Esophagus squamous epithelium (tissue), 5 donors: Measurements from ENCODE around the gene PTN. TPM values are rescaled to one million over a fixed set of nuclear protein-coding genes. Genes with fewer than 3 reads are reported as not detected.
"Not testable (repeated sequence)": the region's sequence is repeated elsewhere in the genome, so short reads cannot be mapped to it uniquely, and the experiment has no call there.

Experiments
- DNase-seq: peaks from one replicate; lab custom pipeline; 2025; lab: John Stamatoyannopoulos, UW
- H3K27ac ChIP-seq, 4 donors: fragments of 200-600 bp; sonication (generic); one replicate each; pipeline ENCODE4 v1.5.1; 2016 to 2019; ENCODE audit warnings: mild to moderate bottlenecking in 1 of 4
- H3K27me3 ChIP-seq, 4 donors: fragments of 200-600 bp; sonication (generic); 1 replicate in 3 of 4; 2 replicates in 1 of 4; pipeline versions ENCODE4 v1.5.1 to v1.6.0; 2017 to 2021; ENCODE audit warnings: antibody characterized with exemption in 1 of 4
- H3K36me3 ChIP-seq, 3 donors: fragments of 200-600 bp; sonication (generic); one replicate each; pipeline ENCODE4 v1.5.1; 2016 to 2019
- H3K4me1 ChIP-seq, 3 donors: fragments of 200-600 bp; sonication (generic); one replicate each; pipeline ENCODE4 v1.5.1; 2017 to 2019
- H3K4me3 ChIP-seq, 4 donors: fragments of 200-600 bp; sonication (generic); 1 replicate in 3 of 4; 2 replicates in 1 of 4; pipeline ENCODE4 v1.5.1; 2016 to 2019; ENCODE audit warnings: mild to moderate bottlenecking in 2 of 4, moderate library complexity in 1 of 4
- H3K9me3 ChIP-seq, 3 donors: fragments of 200-600 bp; sonication (generic); one replicate each; pipeline ENCODE4 v1.5.1; 2016 to 2019
- CTCF ChIP-seq, 6 experiments: fragments of 450-650 bp in 4 of 6; fragments of 200-600 bp in 2 of 6; sonication (generic) in 2 of 6; IDR thresholded peaks; one replicate each; pipeline ENCODE4 v1.5.1; 2016 to 2019; ENCODE audit warnings: antibody characterized with exemption in 6 of 6, mild to moderate bottlenecking in 4 of 6, moderate library complexity in 4 of 6
- POLR2A ChIP-seq, 4 donors: fragments of 450-650 bp; IDR thresholded peaks; one replicate each; pipeline ENCODE4 v1.6.1; 2017; ENCODE audit warnings: antibody characterized with exemption in 4 of 4, mild to moderate bottlenecking in 4 of 4, moderate library complexity in 3 of 4
- whole genome bisulfite sequencing, 2 donors: methylation state at CpG; one replicate each; pipeline ENCODE4 v1.1.5; 2018; 5-methylcytosine and 5-hydroxymethylcytosine counted together
- intact Hi-C: fragments of 100-400 bp; cut with DNase I; formaldehyde crosslinking; loops from one replicate; pipeline ENCODE4 v1.15.0; 2022
- total RNA-seq, 4 donors: library from RNA; depleted of rRNA; stranded (reverse); fragments of >200 nt; gene quantifications; one replicate each; pipeline ENCODE4 v1.1.0, GENCODE V29; 2016
- donor health status: DM: yes; HTN: yes; CAD: no.

Gene PTN
- total RNA-seq, 4 donors from 2014 or later, result 22.4 to 95.9 (median 82.9) TPM

GRCh38 chr7:137242616-137243015 is 100.9 kb downstream of the PTN start:
- Histone ChIP-seq H3K27me3 (no peaks in the 10 kb centered on the region), H3K27ac (no peak overlapping the region), H3K36me3 (peaks cover 0 to 12% (median 0%) of the 10 kb centered on the region in 3 donors), H3K4me1 (no peaks in the 10 kb centered on the region), H3K9me3 (no peaks in the 10 kb centered on the region), H3K4me3 (no peak overlapping the region)
- DNase-seq, result no peak
- WGBS, 2 donors, result 80 to 86% methylated on average over 3 to 7 of the region's 7 CpGs
- intact Hi-C loops, result no loop called here
- TF ChIP-seq CTCF (IDR thresholded peaks at IDR 0.05), result no peak
- TF ChIP-seq POLR2A (IDR thresholded peaks at IDR 0.05), result no peak

GRCh38 chr7:137241655-137242360 is 101.7 kb downstream of the PTN start:
- no peaks in the 10 kb centered on the region for H3K27me3 ChIP-seq
- no peak overlapping the region for H3K4me3 ChIP-seq
- WGBS, 2 donors, result 37 to 55% methylated on average over 5 of the region's 5 CpGs
- no peak for DNase-seq
- H3K36me3 ChIP-seq, result peaks cover 0 to 12% (median 0%) of the 10 kb centered on the region in 3 donors
- no peaks in the 10 kb centered on the region for H3K9me3 ChIP-seq
- intact Hi-C loops, result no loop called here
- no peak overlapping the region for H3K27ac ChIP-seq
- TF ChIP-seq POLR2A (IDR thresholded peaks at IDR 0.05), result no peak
- no peak for TF ChIP-seq CTCF (IDR thresholded peaks at IDR 0.05)
- H3K4me1 ChIP-seq, result no peaks in the 10 kb centered on the region

- H3K9me3 ChIP-seq, H3K4me3 ChIP-seq, H3K27me3 ChIP-seq, DNase-seq, H3K27ac ChIP-seq, H3K4me1 ChIP-seq, intact Hi-C loops: not testable (repeated sequence)
- peaks cover 0 to 12% (median 0%) of the 10 kb centered on the region in 3 donors for H3K36me3 ChIP-seq
- WGBS, 2 donors, result 83 to 100% methylated on average over 3 of the region's 3 CpGs
Observed at GRCh38 chr7:137239186-137239585, 104.3 kb downstream of the PTN start.

- no peak for DNase-seq
- peaks cover 0 to 6% (median 0%) of the 10 kb centered on the region in 3 donors for H3K36me3 ChIP-seq
- H3K27me3 ChIP-seq, result no peaks in the 10 kb centered on the region
- intact Hi-C loops, result no loop called here
- no peak overlapping the region for H3K27ac ChIP-seq
- H3K4me3 ChIP-seq, result no peak overlapping the region
- H3K4me1 ChIP-seq, result no peaks in the 10 kb centered on the region
- no peaks in the 10 kb centered on the region for H3K9me3 ChIP-seq
- no peak for TF ChIP-seq CTCF (IDR thresholded peaks at IDR 0.05)
- no peak for TF ChIP-seq POLR2A (IDR thresholded peaks at IDR 0.05)
- 79 to 81% methylated on average over 1 of the region's 1 CpG for WGBS, 2 donors
Observed at GRCh38 chr7:137235434-137235833, 108.1 kb downstream of the PTN start.

GRCh38 chr7:137231167-137231566 is 112.4 kb downstream of the PTN start:
- H3K4me1 ChIP-seq, result no peaks in the 10 kb centered on the region
- intact Hi-C loops, result no loop called here
- no peaks in the 10 kb centered on the region for H3K9me3 ChIP-seq
- 73 to 88% methylated on average over 2 of the region's 2 CpGs for WGBS, 2 donors
- TF ChIP-seq POLR2A (IDR thresholded peaks at IDR 0.05), result no peak
- TF ChIP-seq CTCF (IDR thresholded peaks at IDR 0.05), result no peak
- H3K27me3 ChIP-seq, result no peaks in the 10 kb centered on the region
- H3K27ac ChIP-seq, result no peak overlapping the region
- no peak for DNase-seq
- no peak overlapping the region for H3K4me3 ChIP-seq
- H3K36me3 ChIP-seq, result peaks cover 0 to 17% (median 0%) of the 10 kb centered on the region in 3 donors
